Mesenchymal stem cell (in vitro differentiated cells and primary cell): ENCODE results near the gene KYNU.
"Not testable (repeated sequence)": the region's sequence is repeated elsewhere in the genome, so short reads cannot be mapped to it uniquely, and the experiment has no call there.

ENCODE experiments used
- DNase-seq: peaks from one replicate; pipeline ENCODE4 v3.0.0-alpha.2; 2013
- H2AFZ ChIP-seq: one replicate; pipeline ENCODE4 v1.6.1; 2013; ENCODE audit warnings: low read depth, mild to moderate bottlenecking, control low read depth, inconsistent platforms, low read length, moderate library complexity
- H2AK5ac ChIP-seq: 2 replicates; pipeline ENCODE4 v1.6.1; 2013; ENCODE audit warnings: low read length, moderate library complexity, mild to moderate bottlenecking, inconsistent platforms; ENCODE audit not compliant: severe bottlenecking
- H2BK120ac ChIP-seq: one replicate; pipeline ENCODE4 v1.6.1; 2013; ENCODE audit warnings: low read depth, mild to moderate bottlenecking, inconsistent platforms, low read length, moderate library complexity
- H2BK12ac ChIP-seq, 2 experiments: one replicate each; pipeline ENCODE4 v1.6.1; 2013; ENCODE audit warnings: inconsistent platforms in 2 of 2, low read length in 2 of 2, mild to moderate bottlenecking in 2 of 2, moderate library complexity in 2 of 2, control low read depth in 1 of 2
- H2BK15ac ChIP-seq: one replicate; pipeline ENCODE4 v1.6.1; 2013; ENCODE audit warnings: mild to moderate bottlenecking, low read depth, inconsistent platforms; ENCODE audit not compliant: poor library complexity, severe bottlenecking
- H2BK5ac ChIP-seq: 2 replicates; pipeline ENCODE4 v1.6.1; 2013; ENCODE audit warnings: low read depth, mild to moderate bottlenecking, low read length, control low read depth, inconsistent platforms; ENCODE audit not compliant: poor library complexity, severe bottlenecking
- H3K14ac ChIP-seq, 2 experiments: one replicate each; pipeline ENCODE4 v1.6.1; 2013; ENCODE audit warnings: inconsistent platforms in 2 of 2, low read length in 2 of 2, control low read depth in 1 of 2, mild to moderate bottlenecking in 1 of 2, moderate library complexity in 1 of 2
- H3K18ac ChIP-seq, 2 experiments: one replicate each; pipeline ENCODE4 v1.6.1; 2013; ENCODE audit warnings: inconsistent platforms in 2 of 2, low read length in 2 of 2, control low read depth in 1 of 2, low read depth in 1 of 2, mild to moderate bottlenecking in 1 of 2
- H3K23ac ChIP-seq, 2 experiments: one replicate each; pipeline ENCODE4 v1.6.1; 2013; ENCODE audit warnings: inconsistent platforms in 2 of 2, low read length in 2 of 2, mild to moderate bottlenecking in 2 of 2, moderate library complexity in 2 of 2, control low read depth in 1 of 2
- H3K27ac ChIP-seq: 2 replicates; pipeline ENCODE4 v1.5.1; 2013; ENCODE audit warnings: mild to moderate bottlenecking, moderate library complexity, low read length, control low read depth, inconsistent platforms; ENCODE audit not compliant: poor library complexity, severe bottlenecking
- H3K27me3 ChIP-seq, 2 experiments: 2 replicates each; pipeline versions ENCODE4 v1.6.1 to v1.7.0; 2013; ENCODE audit warnings: low read length in 2 of 2, mild to moderate bottlenecking in 2 of 2, moderate library complexity in 2 of 2, control low read depth in 1 of 2, inconsistent platforms in 1 of 2; ENCODE audit not compliant: control insufficient read depth in 1 of 2, insufficient read depth in 1 of 2
- H3K36me3 ChIP-seq, 2 experiments: 2 replicates each; pipeline versions ENCODE4 v1.6.1 to v1.7.0; 2013; ENCODE audit warnings: low read length in 2 of 2, control low read depth in 1 of 2, inconsistent platforms in 1 of 2, low read depth in 1 of 2, mild to moderate bottlenecking in 1 of 2; ENCODE audit not compliant: insufficient read depth in 2 of 2, control insufficient read depth in 1 of 2
- H3K4ac ChIP-seq, 2 experiments: one replicate each; pipeline ENCODE4 v1.6.1; 2013; ENCODE audit warnings: inconsistent platforms in 2 of 2, low read length in 2 of 2, mild to moderate bottlenecking in 2 of 2, moderate library complexity in 2 of 2, control low read depth in 1 of 2, low read depth in 1 of 2
- H3K4me1 ChIP-seq: 2 replicates; pipeline ENCODE4 v1.6.1; 2013; ENCODE audit warnings: low read depth, low read length, control low read depth; ENCODE audit not compliant: control insufficient read depth, insufficient read depth
- H3K4me2 ChIP-seq: 2 replicates; pipeline ENCODE4 v1.6.1; 2013; ENCODE audit warnings: low read length, mild to moderate bottlenecking, inconsistent platforms; ENCODE audit not compliant: poor library complexity, severe bottlenecking
- H3K4me3 ChIP-seq, 2 experiments: 2 replicates each; pipeline versions ENCODE4 v1.5.1 to v1.7.0; 2013; ENCODE audit warnings: low read length in 2 of 2, mild to moderate bottlenecking in 2 of 2, control low read depth in 1 of 2, low read depth in 1 of 2; ENCODE audit not compliant: insufficient read depth in 1 of 2
- H3K79me1 ChIP-seq: replicated peaks from 2 replicates; pipeline ENCODE4 v1.6.1; 2013; ENCODE audit warnings: mild to moderate bottlenecking, control low read depth, low read length, inconsistent platforms; ENCODE audit not compliant: poor library complexity, severe bottlenecking
- H3K9ac ChIP-seq: 2 replicates; pipeline ENCODE4 v1.7.0; 2013; ENCODE audit warnings: mild to moderate bottlenecking, low read length, moderate library complexity
- H3K9me3 ChIP-seq: 2 replicates; pipeline ENCODE4 v1.7.0; 2013; ENCODE audit warnings: mild to moderate bottlenecking, low read length; ENCODE audit not compliant: control insufficient read depth
- H4K8ac ChIP-seq: one replicate; pipeline ENCODE4 v1.6.1; 2013; ENCODE audit warnings: inconsistent platforms, mild to moderate bottlenecking, low read length, moderate library complexity
- H4K91ac ChIP-seq: one replicate; pipeline ENCODE4 v1.6.1; 2013; ENCODE audit warnings: mild to moderate bottlenecking, low read length, inconsistent platforms
- WGBS: methylation state at CpG from one replicate; pipeline ENCODE4 v1.1.7; 2013; ENCODE audit warnings: mixed read lengths; 5-methylcytosine and 5-hydroxymethylcytosine counted together

KYNU gene

GRCh38 chr2:142881619-142882018 is 4.2 kb downstream of the KYNU start:
- no peaks in the 10 kb centered on the region for H3K27me3 ChIP-seq
- 85% methylated on average over 2 of the region's 3 CpGs for WGBS
- H3K9me3 ChIP-seq, result no peaks in the 10 kb centered on the region
- no peak overlapping the region for H3K18ac ChIP-seq
- no peak overlapping the region for H3K14ac ChIP-seq
- peaks cover 2% of the 10 kb centered on the region for H3K4me1 ChIP-seq
- H4K91ac ChIP-seq, result no peak overlapping the region
- no peak overlapping the region for H4K8ac ChIP-seq
- no peak overlapping the region for H2BK15ac ChIP-seq
- no peaks in the 10 kb centered on the region for H3K36me3 ChIP-seq
- H2AK5ac ChIP-seq, result no peak overlapping the region
- no peak overlapping the region for H2AFZ ChIP-seq
- no peak overlapping the region for H3K4me3 ChIP-seq
- no peak for DNase-seq
- no peak overlapping the region for H3K4ac ChIP-seq
- no peak overlapping the region for H3K4me2 ChIP-seq
- H3K9ac ChIP-seq, result no peak overlapping the region
- H3K23ac ChIP-seq, result no peak overlapping the region
- H3K79me1 ChIP-seq, result no peaks in the 10 kb centered on the region
- no peak overlapping the region for H2BK5ac ChIP-seq
- H3K27ac ChIP-seq, result no peak overlapping the region
- H2BK12ac ChIP-seq, result no peak overlapping the region
- H2BK120ac ChIP-seq, result no peak overlapping the region

- H3K27ac ChIP-seq, H2AFZ ChIP-seq, DNase-seq, H3K4ac ChIP-seq, H2BK120ac ChIP-seq, H3K23ac ChIP-seq, H3K27me3 ChIP-seq, H3K9ac ChIP-seq, H4K91ac ChIP-seq, H2BK15ac ChIP-seq, H3K4me3 ChIP-seq, H3K36me3 ChIP-seq, H4K8ac ChIP-seq, H3K14ac ChIP-seq, H2BK12ac ChIP-seq, H2AK5ac ChIP-seq, H3K4me2 ChIP-seq, H3K4me1 ChIP-seq, H2BK5ac ChIP-seq, H3K9me3 ChIP-seq, H3K18ac ChIP-seq, H3K79me1 ChIP-seq: not testable (repeated sequence)
- 83% methylated on average over 1 of the region's 3 CpGs for WGBS
Observed at GRCh38 chr2:142882500-142882899, 5.0 kb downstream of the KYNU start.

- Histone ChIP-seq H4K8ac (no peak overlapping the region), H2AFZ (no peak overlapping the region), H3K27ac (no peak overlapping the region), H3K4ac (no peak overlapping the region), H2BK15ac (no peak overlapping the region), H3K14ac (no peak overlapping the region), H3K79me1 (no peaks in the 10 kb centered on the region), H2AK5ac (no peak overlapping the region), H2BK120ac (no peak overlapping the region), H3K9me3 (no peaks in the 10 kb centered on the region), H3K18ac (no peak overlapping the region), H2BK5ac (no peak overlapping the region), H3K27me3 (no peaks in the 10 kb centered on the region), H3K4me3 (no peak overlapping the region), H4K91ac (no peak overlapping the region), H3K23ac (no peak overlapping the region), H3K9ac (no peak overlapping the region), H2BK12ac (no peak overlapping the region), H3K4me2 (no peak overlapping the region), H3K4me1 (peaks cover 2% of the 10 kb centered on the region), H3K36me3 (no peaks in the 10 kb centered on the region)
- no peak for DNase-seq
Observed at GRCh38 chr2:142883526-142883925, 6.1 kb downstream of the KYNU start.

- H2AFZ ChIP-seq, result no peak overlapping the region
- H3K9ac ChIP-seq, result no peak overlapping the region
- no peak overlapping the region for H3K14ac ChIP-seq
- H3K23ac ChIP-seq, result no peak overlapping the region
- no peak overlapping the region for H3K4ac ChIP-seq
- H3K4me1 ChIP-seq, result no peaks in the 10 kb centered on the region
- H3K36me3 ChIP-seq, result no peaks in the 10 kb centered on the region
- H3K27ac ChIP-seq, result no peak overlapping the region
- H3K4me3 ChIP-seq, result no peak overlapping the region
- DNase-seq, result no peak
- H4K8ac ChIP-seq, result no peak overlapping the region
- no peaks in the 10 kb centered on the region for H3K79me1 ChIP-seq
- no peak overlapping the region for H2BK15ac ChIP-seq
- no peaks in the 10 kb centered on the region for H3K27me3 ChIP-seq
- no peak overlapping the region for H2AK5ac ChIP-seq
- no peak overlapping the region for H2BK120ac ChIP-seq
- no peak overlapping the region for H3K18ac ChIP-seq
- no peak overlapping the region for H4K91ac ChIP-seq
- no peak overlapping the region for H2BK5ac ChIP-seq
- H3K4me2 ChIP-seq, result no peak overlapping the region
- H2BK12ac ChIP-seq, result no peak overlapping the region
- no peaks in the 10 kb centered on the region for H3K9me3 ChIP-seq
Observed at GRCh38 chr2:142885543-142885942, 8.1 kb downstream of the KYNU start.
